H1 (cell line): Measurements from ENCODE around the gene CD247. TPM values are rescaled to one million over a fixed set of nuclear protein-coding genes. Genes with fewer than 3 reads are reported as not detected.
A peak's percentile ranks its signal among the peaks of the same experiment; 100 is the strongest.

Experiments
- CTCF ChIA-PET: fragments of 300-600 bp; sonication (Branson Sonifier 250); formaldehyde crosslinking; loops from one replicate; lab custom pipeline; 2021; ENCODE audit not compliant: partially characterized antibody; lab: Charles Lee
- POLR2A ChIA-PET: fragments of 300-600 bp; sonication (Branson Sonifier 250); formaldehyde crosslinking; loops from one replicate; lab custom pipeline; 2021; ENCODE audit warnings: inconsistent platforms; ENCODE audit not compliant: partially characterized antibody; lab: Charles Lee
- DNase-seq, 2 experiments: peaks; one replicate each; pipeline versions ENCODE4 v3.0.0 to v3.0.0-alpha.2; 2010 to 2022; ENCODE audit warnings: low spot score in 2 of 2, low read depth in 1 of 2, mixed read lengths in 1 of 2
- FAIRE-seq: peaks from 2 replicates; lab custom pipeline; 2011; peaks lifted over from hg19 to GRCh38; lab: Jason Lieb, UNC
- H2AFZ ChIP-seq: 2 replicates; pipeline ENCODE4 v1.8.1; 2012; ENCODE audit warnings: low read length, inconsistent platforms
- H2AK5ac ChIP-seq: 2 replicates; pipeline ENCODE4 v1.6.1; 2013; ENCODE audit warnings: low read depth, low read length
- H2BK120ac ChIP-seq: replicated peaks from 2 replicates; pipeline ENCODE3; 2013; ENCODE audit warnings: low read depth, low read length, inconsistent platforms
- H2BK12ac ChIP-seq: 2 replicates; pipeline ENCODE4 v1.6.1; 2013; ENCODE audit warnings: low read depth, low read length
- H2BK15ac ChIP-seq: 2 replicates; pipeline ENCODE4 v1.6.1; 2013; ENCODE audit warnings: low read length
- H2BK20ac ChIP-seq: 2 replicates; pipeline ENCODE4 v1.6.1; 2013; ENCODE audit warnings: low read length
- H2BK5ac ChIP-seq: 2 replicates; pipeline ENCODE4 v1.6.1; 2013; ENCODE audit warnings: low read depth, low read length
- H3K14ac ChIP-seq: 2 replicates; pipeline ENCODE4 v1.6.1; 2013; ENCODE audit warnings: inconsistent platforms; ENCODE audit not compliant: insufficient read length
- H3K18ac ChIP-seq: 2 replicates; pipeline ENCODE4 v1.6.1; 2013; ENCODE audit warnings: low read length; ENCODE audit errors: extremely low read depth
- H3K23ac ChIP-seq: 2 replicates; pipeline ENCODE4 v1.6.1; 2013; ENCODE audit warnings: inconsistent platforms; ENCODE audit not compliant: insufficient read length
- H3K23me2 ChIP-seq: 2 replicates; pipeline ENCODE4 v1.6.1; 2013; ENCODE audit warnings: low read depth, low read length
- H3K27ac ChIP-seq: 2 replicates; pipeline ENCODE4 v1.6.1; 2011; ENCODE audit warnings: low read depth, low read length, inconsistent platforms
- H3K27me3 ChIP-seq, 4 experiments: replicated peaks in 1 of 4; 1 replicate in 1 of 4; 2 replicates in 3 of 4; pipeline versions ENCODE4 v1.6.1 to v1.8.1; 2011 to 2013; ENCODE audit warnings: low read length in 3 of 4, mild to moderate bottlenecking in 3 of 4, inconsistent platforms in 2 of 4, mixed read lengths in 2 of 4, moderate library complexity in 1 of 4; ENCODE audit not compliant: control insufficient read depth in 3 of 4, insufficient read depth in 3 of 4; ENCODE audit errors: extremely low read depth in 1 of 4
- H3K36me3 ChIP-seq, 4 experiments: 2 replicates each; pipeline versions ENCODE4 v1.6.1 to v1.8.1; 2011 to 2013; ENCODE audit warnings: mild to moderate bottlenecking in 4 of 4, low read length in 3 of 4, moderate library complexity in 2 of 4, control low read depth in 1 of 4, inconsistent platforms in 1 of 4; ENCODE audit not compliant: insufficient read depth in 4 of 4, control insufficient read depth in 2 of 4
- H3K4ac ChIP-seq: replicated peaks from 2 replicates; pipeline ENCODE3; 2013; ENCODE audit warnings: low read length, low read depth, mixed read lengths, inconsistent platforms; ENCODE audit not compliant: insufficient read length
- H3K4me1 ChIP-seq, 4 experiments: replicated peaks in 1 of 4; 1 replicate in 1 of 4; 2 replicates in 3 of 4; pipeline versions ENCODE4 v1.6.1 to v1.8.1; 2011 to 2013; ENCODE audit warnings: low read length in 3 of 4, inconsistent platforms in 2 of 4, mixed read lengths in 1 of 4; ENCODE audit not compliant: insufficient read depth in 4 of 4, control insufficient read depth in 3 of 4
- H3K4me2 ChIP-seq, 2 experiments: 2 replicates each; pipeline versions ENCODE4 v1.6.1 to v1.8.1; 2011 to 2013; ENCODE audit warnings: low read depth in 2 of 2, low read length in 2 of 2, control low read depth in 1 of 2, inconsistent platforms in 1 of 2, mild to moderate bottlenecking in 1 of 2; ENCODE audit not compliant: insufficient read depth in 1 of 2
- H3K4me3 ChIP-seq, 4 experiments: fragments of 200-600, 300-600 bp in 1 of 4; sonication (generic), shearing (Covaris generic), sonication (Bioruptor Twin) in 1 of 4; 2 replicates each; pipeline versions ENCODE4 v1.5.1 to v1.8.1; 2011 to 2016; ENCODE audit warnings: low read length in 4 of 4, low read depth in 3 of 4, control low read depth in 2 of 4, inconsistent platforms in 2 of 4, mild to moderate bottlenecking in 2 of 4, mixed read lengths in 1 of 4, moderate library complexity in 1 of 4; ENCODE audit not compliant: insufficient read depth in 2 of 4; ENCODE audit errors: extremely low read depth in 1 of 4
- H3K56ac ChIP-seq: replicated peaks from 2 replicates; pipeline ENCODE3; 2013; ENCODE audit warnings: low read depth, mild to moderate bottlenecking, mixed read lengths, low read length, inconsistent platforms; ENCODE audit not compliant: insufficient read length
- H3K79me1 ChIP-seq: 2 replicates; pipeline ENCODE4 v1.6.1; 2013; ENCODE audit warnings: low read depth, low read length, control low read depth
- H3K79me2 ChIP-seq, 2 experiments: 2 replicates each; pipeline versions ENCODE4 v1.6.1 to v1.8.1; 2012 to 2013; ENCODE audit warnings: low read length in 2 of 2, mild to moderate bottlenecking in 2 of 2, inconsistent platforms in 1 of 2; ENCODE audit not compliant: insufficient read depth in 2 of 2, control insufficient read depth in 1 of 2
- H3K9ac ChIP-seq, 4 experiments: replicated peaks in 1 of 4; 1 replicate in 1 of 4; 2 replicates in 3 of 4; pipeline versions ENCODE4 v1.6.1 to v1.8.1; 2011 to 2013; ENCODE audit warnings: low read depth in 3 of 4, low read length in 3 of 4, control low read depth in 2 of 4, mild to moderate bottlenecking in 2 of 4, moderate library complexity in 2 of 4, inconsistent platforms in 1 of 4; ENCODE audit errors: extremely low read depth in 1 of 4
- H3K9me3 ChIP-seq, 2 experiments: 2 replicates each; pipeline versions ENCODE4 v1.6.1 to v1.8.1; 2012 to 2013; ENCODE audit warnings: mild to moderate bottlenecking in 2 of 2, moderate library complexity in 2 of 2, control low read depth in 1 of 2, inconsistent platforms in 1 of 2, low read depth in 1 of 2, low read length in 1 of 2, mixed read lengths in 1 of 2; ENCODE audit not compliant: insufficient read depth in 2 of 2
- H4K20me1 ChIP-seq, 2 experiments: replicated peaks in 1 of 2; 2 replicates each; pipeline versions ENCODE3 to v1.8.1; 2011 to 2013; ENCODE audit warnings: inconsistent platforms in 2 of 2, low read length in 2 of 2, mild to moderate bottlenecking in 1 of 2; ENCODE audit not compliant: insufficient read depth in 2 of 2, control insufficient read depth in 1 of 2
- H4K5ac ChIP-seq: 2 replicates; pipeline ENCODE4 v1.6.1; 2013; ENCODE audit warnings: low read length, low read depth, mixed read lengths, inconsistent platforms; ENCODE audit not compliant: insufficient read length
- H4K8ac ChIP-seq: 2 replicates; pipeline ENCODE4 v1.8.0; 2013; ENCODE audit warnings: mild to moderate bottlenecking, moderate library complexity, low read length, inconsistent platforms; ENCODE audit not compliant: insufficient read depth; ENCODE audit errors: extremely low read depth
- H4K91ac ChIP-seq: replicated peaks from 2 replicates; pipeline ENCODE3; 2013; ENCODE audit warnings: low read length, mixed read lengths, inconsistent platforms; ENCODE audit not compliant: insufficient read length
- CTCF ChIP-seq, 3 experiments: IDR thresholded peaks; 1 replicate in 2 of 3; 2 replicates in 1 of 3; pipeline versions ENCODE4 v1.5.1 to v1.6.1; 2011; ENCODE audit warnings: low read length in 3 of 3, mild to moderate bottlenecking in 3 of 3, inconsistent platforms in 2 of 3, low read depth in 1 of 3, moderate library complexity in 1 of 3; ENCODE audit not compliant: insufficient read depth in 1 of 3; ENCODE audit errors: control extremely low read depth in 1 of 3
- HDAC2 ChIP-seq, 2 experiments: fragments of 300-600 bp in 1 of 2; sonication (generic) in 1 of 2; IDR thresholded peaks; 2 replicates each; pipeline ENCODE4 v1.6.1; 2011 to 2012; ENCODE audit warnings: low read depth in 2 of 2, low read length in 2 of 2, mild to moderate bottlenecking in 2 of 2, moderate library complexity in 2 of 2, borderline replicate concordance in 1 of 2, inconsistent platforms in 1 of 2
- KDM1A ChIP-seq: fragments of 200-600, 300-600 bp; sonication (generic); IDR thresholded peaks from 2 replicates; pipeline ENCODE4 v1.7.1; 2016; ENCODE audit warnings: mild to moderate bottlenecking, low read length, borderline replicate concordance
- WGBS, 2 experiments: shearing (Covaris generic) in 1 of 2; methylation state at CpG; one replicate each; pipeline versions ENCODE4 v1.1.6 to v1.1.7; 2013 to 2015; ENCODE audit warnings: low lambda C conversion rate in 2 of 2, mixed read lengths in 2 of 2, inconsistent platforms in 1 of 2, low coverage in 1 of 2, missing lambda C conversion rate in 1 of 2; ENCODE audit not compliant: insufficient replicate concordance in 2 of 2, insufficient coverage in 1 of 2, insufficient read length in 1 of 2; ENCODE audit errors: extremely low coverage in 1 of 2, missing lambda C conversion rate in 1 of 2; 5-methylcytosine and 5-hydroxymethylcytosine counted together
- polyA plus RNA-seq, 7 experiments: library from polyadenylated mRNA; depleted of rRNA in 3 of 7; stranded (reverse) in 5 of 7; unstranded in 2 of 7; fragments of >200 nt in 5 of 7; fragments of 200-250 nt in 2 of 7; gene quantifications; 1 replicate in 5 of 7; 2 replicates in 1 of 7; 4 replicates in 1 of 7; pipeline versions ENCODE4 v1.2.1 to v1.2.3, GENCODE V29; 2011 to 2013; ENCODE audit warnings: missing spikeins in 2 of 7, mixed read lengths in 2 of 7
- total RNA-seq: library from RNA; stranded (reverse); fragmentation: NEBNext Ultra II Directional; extraction: Animal tissue kit (Norgen Biotek cat#: 25700); gene quantifications from 2 replicates; pipeline ENCODE4 v1.2.1, GENCODE V29; 2021

The CD247 gene
- total and polyA plus RNA-seq, 2 of the 8 experiments (the other 6 are each of a cell fraction or from before 2014, with no cell fraction given): 2.0 to 2.2 TPM

- H2AFZ ChIP-seq: no peak overlapping the region
- no peak overlapping the region for H2BK120ac ChIP-seq
These were observed 2.4 kb downstream of the CD247 start for GRCh38 chr1:167515893-167516321.

More at GRCh38 chr1:167515893-167516321, 2.4 kb downstream of the CD247 start:
- Histone ChIP-seq H3K4me3 (no peak overlapping the region), H3K4me1 (peaks cover 0 to 2% (median 0%) of the 10 kb centered on the region in 4 experiments; a peak in 1 of 7 replicates), H2BK20ac (no peak overlapping the region), H3K23ac (no peak overlapping the region), H3K4ac (no peak overlapping the region), H2BK5ac (no peak overlapping the region), H3K23me2 (no peaks in the 10 kb centered on the region)
- peak; percentile 91 for TF ChIP-seq KDM1A
- TF ChIP-seq CTCF (IDR thresholded peaks at IDR 0.05; ENCODE audit: control extremely low read depth in 1 of 3, insufficient read depth in 1 of 3, low read depth in 1 of 3, low read length in 3 of 3): no peak
- peak in 1 of 2 experiments; percentile 75; a peak in 2 of 4 replicates for TF ChIP-seq HDAC2 (IDR thresholded peaks at IDR 0.05; ENCODE audit: borderline replicate concordance in 1 of 2, low read depth in 2 of 2, low read length in 2 of 2)
- TF ChIP-seq, all 59 proteins: peak for 2
- Histone ChIP-seq H4K91ac (no peak overlapping the region), H3K27ac (no peak overlapping the region), H3K9me3 (no peaks in the 10 kb centered on the region), H3K79me2 (no peaks in the 10 kb centered on the region), H3K79me1 (no peaks in the 10 kb centered on the region), H3K36me3 (no peaks in the 10 kb centered on the region), H2AK5ac (no peak overlapping the region), H4K20me1 (no peaks in the 10 kb centered on the region), H3K56ac (no peak overlapping the region), H3K18ac (no peak overlapping the region), H2BK12ac (no peak overlapping the region), H3K4me2 (no peak overlapping the region), H3K27me3 (no peaks in the 10 kb centered on the region), H3K14ac (no peak overlapping the region), H3K9ac (no peak overlapping the region), H4K8ac (no peak overlapping the region), H4K5ac (no peak overlapping the region), H2BK15ac (no peak overlapping the region)
- ChIA-PET POLR2A (no interaction called here), CTCF (interaction anchor here (0.8 to 8.3 kb wide), 12 partner anchors 8 to 172 kb away, joined by 3 to 43 read pairs (median 4); no protein-coding TSS in a partner anchor)
- DNase-seq: peak in 1 of 2 experiments; percentile 27
- no peak for FAIRE-seq
- WGBS, 2 experiments: 80% methylated on average over 4 of the region's 4 CpGs; no CpG with 5 or more reads in 1 of the 2 experiments
